H1 (cell line): ENCODE data around the gene MKRN2OS. TPM values are rescaled to one million over a fixed set of nuclear protein-coding genes. Genes with fewer than 3 reads are reported as not detected.

ENCODE experiments used
- CTCF ChIA-PET: fragments of 300-600 bp; sonication (Branson Sonifier 250); formaldehyde crosslinking; loops from one replicate; lab custom pipeline; 2021; ENCODE audit not compliant: partially characterized antibody; lab: Charles Lee
- POLR2A ChIA-PET: fragments of 300-600 bp; sonication (Branson Sonifier 250); formaldehyde crosslinking; loops from one replicate; lab custom pipeline; 2021; ENCODE audit warnings: inconsistent platforms; ENCODE audit not compliant: partially characterized antibody; lab: Charles Lee
- DNase-seq, 2 experiments: peaks; one replicate each; pipeline versions ENCODE4 v3.0.0 to v3.0.0-alpha.2; 2010 to 2022; ENCODE audit warnings: low spot score in 2 of 2, low read depth in 1 of 2, mixed read lengths in 1 of 2
- FAIRE-seq: peaks from 2 replicates; lab custom pipeline; 2011; peaks lifted over from hg19 to GRCh38; lab: Jason Lieb, UNC
- H2AFZ ChIP-seq: 2 replicates; pipeline ENCODE4 v1.8.1; 2012; ENCODE audit warnings: low read length, inconsistent platforms
- H2AK5ac ChIP-seq: 2 replicates; pipeline ENCODE4 v1.6.1; 2013; ENCODE audit warnings: low read depth, low read length
- H2BK120ac ChIP-seq: replicated peaks from 2 replicates; pipeline ENCODE3; 2013; ENCODE audit warnings: low read depth, low read length, inconsistent platforms
- H2BK12ac ChIP-seq: 2 replicates; pipeline ENCODE4 v1.6.1; 2013; ENCODE audit warnings: low read depth, low read length
- H2BK15ac ChIP-seq: 2 replicates; pipeline ENCODE4 v1.6.1; 2013; ENCODE audit warnings: low read length
- H2BK20ac ChIP-seq: 2 replicates; pipeline ENCODE4 v1.6.1; 2013; ENCODE audit warnings: low read length
- H2BK5ac ChIP-seq: 2 replicates; pipeline ENCODE4 v1.6.1; 2013; ENCODE audit warnings: low read depth, low read length
- H3K14ac ChIP-seq: 2 replicates; pipeline ENCODE4 v1.6.1; 2013; ENCODE audit warnings: inconsistent platforms; ENCODE audit not compliant: insufficient read length
- H3K18ac ChIP-seq: 2 replicates; pipeline ENCODE4 v1.6.1; 2013; ENCODE audit warnings: low read length; ENCODE audit errors: extremely low read depth
- H3K23ac ChIP-seq: 2 replicates; pipeline ENCODE4 v1.6.1; 2013; ENCODE audit warnings: inconsistent platforms; ENCODE audit not compliant: insufficient read length
- H3K23me2 ChIP-seq: 2 replicates; pipeline ENCODE4 v1.6.1; 2013; ENCODE audit warnings: low read depth, low read length
- H3K27ac ChIP-seq: 2 replicates; pipeline ENCODE4 v1.6.1; 2011; ENCODE audit warnings: low read depth, low read length, inconsistent platforms
- H3K27me3 ChIP-seq, 4 experiments: replicated peaks in 1 of 4; 1 replicate in 1 of 4; 2 replicates in 3 of 4; pipeline versions ENCODE4 v1.6.1 to v1.8.1; 2011 to 2013; ENCODE audit warnings: low read length in 3 of 4, mild to moderate bottlenecking in 3 of 4, inconsistent platforms in 2 of 4, mixed read lengths in 2 of 4, moderate library complexity in 1 of 4; ENCODE audit not compliant: control insufficient read depth in 3 of 4, insufficient read depth in 3 of 4; ENCODE audit errors: extremely low read depth in 1 of 4
- H3K36me3 ChIP-seq, 4 experiments: 2 replicates each; pipeline versions ENCODE4 v1.6.1 to v1.8.1; 2011 to 2013; ENCODE audit warnings: mild to moderate bottlenecking in 4 of 4, low read length in 3 of 4, moderate library complexity in 2 of 4, control low read depth in 1 of 4, inconsistent platforms in 1 of 4; ENCODE audit not compliant: insufficient read depth in 4 of 4, control insufficient read depth in 2 of 4
- H3K4ac ChIP-seq: replicated peaks from 2 replicates; pipeline ENCODE3; 2013; ENCODE audit warnings: low read length, low read depth, mixed read lengths, inconsistent platforms; ENCODE audit not compliant: insufficient read length
- H3K4me1 ChIP-seq, 4 experiments: replicated peaks in 1 of 4; 1 replicate in 1 of 4; 2 replicates in 3 of 4; pipeline versions ENCODE4 v1.6.1 to v1.8.1; 2011 to 2013; ENCODE audit warnings: low read length in 3 of 4, inconsistent platforms in 2 of 4, mixed read lengths in 1 of 4; ENCODE audit not compliant: insufficient read depth in 4 of 4, control insufficient read depth in 3 of 4
- H3K4me2 ChIP-seq, 2 experiments: 2 replicates each; pipeline versions ENCODE4 v1.6.1 to v1.8.1; 2011 to 2013; ENCODE audit warnings: low read depth in 2 of 2, low read length in 2 of 2, control low read depth in 1 of 2, inconsistent platforms in 1 of 2, mild to moderate bottlenecking in 1 of 2; ENCODE audit not compliant: insufficient read depth in 1 of 2
- H3K4me3 ChIP-seq, 4 experiments: fragments of 200-600, 300-600 bp in 1 of 4; sonication (generic), shearing (Covaris generic), sonication (Bioruptor Twin) in 1 of 4; 2 replicates each; pipeline versions ENCODE4 v1.5.1 to v1.8.1; 2011 to 2016; ENCODE audit warnings: low read length in 4 of 4, low read depth in 3 of 4, control low read depth in 2 of 4, inconsistent platforms in 2 of 4, mild to moderate bottlenecking in 2 of 4, mixed read lengths in 1 of 4, moderate library complexity in 1 of 4; ENCODE audit not compliant: insufficient read depth in 2 of 4; ENCODE audit errors: extremely low read depth in 1 of 4
- H3K56ac ChIP-seq: replicated peaks from 2 replicates; pipeline ENCODE3; 2013; ENCODE audit warnings: low read depth, mild to moderate bottlenecking, mixed read lengths, low read length, inconsistent platforms; ENCODE audit not compliant: insufficient read length
- H3K79me1 ChIP-seq: 2 replicates; pipeline ENCODE4 v1.6.1; 2013; ENCODE audit warnings: low read depth, low read length, control low read depth
- H3K79me2 ChIP-seq, 2 experiments: 2 replicates each; pipeline versions ENCODE4 v1.6.1 to v1.8.1; 2012 to 2013; ENCODE audit warnings: low read length in 2 of 2, mild to moderate bottlenecking in 2 of 2, inconsistent platforms in 1 of 2; ENCODE audit not compliant: insufficient read depth in 2 of 2, control insufficient read depth in 1 of 2
- H3K9ac ChIP-seq, 4 experiments: replicated peaks in 1 of 4; 1 replicate in 1 of 4; 2 replicates in 3 of 4; pipeline versions ENCODE4 v1.6.1 to v1.8.1; 2011 to 2013; ENCODE audit warnings: low read depth in 3 of 4, low read length in 3 of 4, control low read depth in 2 of 4, mild to moderate bottlenecking in 2 of 4, moderate library complexity in 2 of 4, inconsistent platforms in 1 of 4; ENCODE audit errors: extremely low read depth in 1 of 4
- H3K9me3 ChIP-seq, 2 experiments: 2 replicates each; pipeline versions ENCODE4 v1.6.1 to v1.8.1; 2012 to 2013; ENCODE audit warnings: mild to moderate bottlenecking in 2 of 2, moderate library complexity in 2 of 2, control low read depth in 1 of 2, inconsistent platforms in 1 of 2, low read depth in 1 of 2, low read length in 1 of 2, mixed read lengths in 1 of 2; ENCODE audit not compliant: insufficient read depth in 2 of 2
- H4K20me1 ChIP-seq, 2 experiments: replicated peaks in 1 of 2; 2 replicates each; pipeline versions ENCODE3 to v1.8.1; 2011 to 2013; ENCODE audit warnings: inconsistent platforms in 2 of 2, low read length in 2 of 2, mild to moderate bottlenecking in 1 of 2; ENCODE audit not compliant: insufficient read depth in 2 of 2, control insufficient read depth in 1 of 2
- H4K5ac ChIP-seq: 2 replicates; pipeline ENCODE4 v1.6.1; 2013; ENCODE audit warnings: low read length, low read depth, mixed read lengths, inconsistent platforms; ENCODE audit not compliant: insufficient read length
- H4K8ac ChIP-seq: 2 replicates; pipeline ENCODE4 v1.8.0; 2013; ENCODE audit warnings: mild to moderate bottlenecking, moderate library complexity, low read length, inconsistent platforms; ENCODE audit not compliant: insufficient read depth; ENCODE audit errors: extremely low read depth
- H4K91ac ChIP-seq: replicated peaks from 2 replicates; pipeline ENCODE3; 2013; ENCODE audit warnings: low read length, mixed read lengths, inconsistent platforms; ENCODE audit not compliant: insufficient read length
- ASH2L ChIP-seq: fragments of 200-600, 300-600 bp; sonication (generic); IDR thresholded peaks from one replicate; pipeline ENCODE4 v1.7.1; 2017; ENCODE audit warnings: low read length
- ATF3 ChIP-seq: IDR thresholded peaks from 2 replicates; pipeline ENCODE4 v1.6.1; 2011; ENCODE audit warnings: low read depth, mild to moderate bottlenecking, low read length; ENCODE audit not compliant: insufficient read depth
- BACH1 ChIP-seq: IDR thresholded peaks from 2 replicates; pipeline ENCODE4 v1.6.1; 2012; ENCODE audit warnings: low read length, improper control_type of control experiment
- CBX5 ChIP-seq: fragments of 300-800, 300-1000 bp; sonication (generic); IDR thresholded peaks from 2 replicates; pipeline ENCODE4 v1.7.1; 2016; ENCODE audit warnings: antibody characterized with exemption, low read length, low read depth
- CTBP2 ChIP-seq: IDR thresholded peaks from 2 replicates; pipeline ENCODE4 v1.7.0; 2011; ENCODE audit warnings: borderline replicate concordance, mild to moderate bottlenecking, moderate library complexity, mixed read lengths, low read length; ENCODE audit not compliant: insufficient read depth, insufficient read length
- HDAC6 ChIP-seq: IDR thresholded peaks from one replicate; pipeline ENCODE4 v1.7.1; 2012; ENCODE audit warnings: low read depth, mild to moderate bottlenecking, inconsistent platforms, low read length, moderate library complexity
- MAFK ChIP-seq: IDR thresholded peaks from 2 replicates; pipeline ENCODE4 v1.6.1; 2012; ENCODE audit warnings: low read depth, mild to moderate bottlenecking, improper control_type of control experiment, low read length
- RAD21 ChIP-seq, 2 experiments: IDR thresholded peaks in 1 of 2; conservative IDR thresholded peaks in 1 of 2; 2 replicates each; pipeline ENCODE4 v1.6.1; 2011; ENCODE audit warnings: low read depth in 2 of 2, low read length in 2 of 2, improper control_type of control experiment in 1 of 2, inconsistent platforms in 1 of 2, mild to moderate bottlenecking in 1 of 2, moderate library complexity in 1 of 2
- SIX5 ChIP-seq: IDR thresholded peaks from 2 replicates; pipeline ENCODE4 v1.6.1; 2011; ENCODE audit warnings: mild to moderate bottlenecking, low read depth, low read length
- SRF ChIP-seq: IDR thresholded peaks from 2 replicates; pipeline ENCODE4 v1.6.1; 2011; ENCODE audit warnings: mild to moderate bottlenecking, low read depth, low read length, moderate library complexity
- SUZ12 ChIP-seq: fragments of 200-600 bp; sonication (generic); IDR thresholded peaks from 2 replicates; pipeline ENCODE4 v1.6.1; 2012; ENCODE audit warnings: mild to moderate bottlenecking, inconsistent platforms, low read length, moderate library complexity, mixed read lengths
- TAF7 ChIP-seq: optimal IDR thresholded peaks from 2 replicates; pipeline ENCODE3; 2011; ENCODE audit warnings: low read depth, mild to moderate bottlenecking, inconsistent platforms, low read length, moderate library complexity, borderline replicate concordance
- WGBS, 2 experiments: shearing (Covaris generic) in 1 of 2; methylation state at CpG; one replicate each; pipeline versions ENCODE4 v1.1.6 to v1.1.7; 2013 to 2015; ENCODE audit warnings: low lambda C conversion rate in 2 of 2, mixed read lengths in 2 of 2, inconsistent platforms in 1 of 2, low coverage in 1 of 2, missing lambda C conversion rate in 1 of 2; ENCODE audit not compliant: insufficient replicate concordance in 2 of 2, insufficient coverage in 1 of 2, insufficient read length in 1 of 2; ENCODE audit errors: extremely low coverage in 1 of 2, missing lambda C conversion rate in 1 of 2; 5-methylcytosine and 5-hydroxymethylcytosine counted together
- polyA plus RNA-seq, 7 experiments: library from polyadenylated mRNA; depleted of rRNA in 3 of 7; stranded (reverse) in 5 of 7; unstranded in 2 of 7; fragments of >200 nt in 5 of 7; fragments of 200-250 nt in 2 of 7; gene quantifications; 1 replicate in 5 of 7; 2 replicates in 1 of 7; 4 replicates in 1 of 7; pipeline versions ENCODE4 v1.2.1 to v1.2.3, GENCODE V29; 2011 to 2013; ENCODE audit warnings: missing spikeins in 2 of 7, mixed read lengths in 2 of 7
- total RNA-seq: library from RNA; stranded (reverse); fragmentation: NEBNext Ultra II Directional; extraction: Animal tissue kit (Norgen Biotek cat#: 25700); gene quantifications from 2 replicates; pipeline ENCODE4 v1.2.1, GENCODE V29; 2021

Gene MKRN2OS
- total and polyA plus RNA-seq, 2 of the 8 experiments (the other 6 are each of a cell fraction or from before 2014, with no cell fraction given) = 0.15 to 0.41 TPM

- POLR2A ChIA-PET = interaction anchor here (1.0 to 3.5 kb wide), 4 partner anchors 13 to 74 kb away, joined by 3 to 21 read pairs (median 8); partner anchors contain the start of genes MKRN2OS and TSEN2
- H2BK5ac ChIP-seq = peak overlapping the region; percentile 72; the same call in 1 of the 2 replicates
- peak overlapping the region; percentile 87; the same call in 1 of the 2 replicates for H4K8ac ChIP-seq
- H4K20me1 ChIP-seq = peaks cover 4 to 23% of the 10 kb centered on the region in 2 experiments
- H3K4me3 ChIP-seq = peak overlapping the region; percentile 78 to 95 (median 85)
- H3K9ac ChIP-seq = peak overlapping the region; percentile 64 to 93 (median 90)
- no peaks in the 10 kb centered on the region for H3K27me3 ChIP-seq
- H3K79me1 ChIP-seq = peaks cover 6% of the 10 kb centered on the region; the same call in 1 of the 2 replicates
- peak overlapping the region; percentile 62 for H3K23ac ChIP-seq
- no peak overlapping the region for H4K5ac ChIP-seq
- CTCF ChIA-PET = interaction anchor here (1.2 to 3.4 kb wide), 3 partner anchors 16 to 319 kb away, joined by 3 to 12 read pairs (median 3); no protein-coding TSS in a partner anchor
- H2AK5ac ChIP-seq = no peak overlapping the region
- H3K27ac ChIP-seq = peak overlapping the region; percentile 92
- no peak overlapping the region for H2BK120ac ChIP-seq
- H3K4me2 ChIP-seq = peak overlapping the region; percentile 75 to 84
- no peak overlapping the region for H3K18ac ChIP-seq
- no peak overlapping the region for H2BK20ac ChIP-seq
- no peak overlapping the region for H4K91ac ChIP-seq
- H3K4me1 ChIP-seq = peaks cover 0 to 9% (median 2%) of the 10 kb centered on the region in 4 experiments; a peak in 3 of 7 replicates
- FAIRE-seq = no peak
- no peaks in the 10 kb centered on the region for H3K36me3 ChIP-seq
- peaks cover 7% of the 10 kb centered on the region for H3K23me2 ChIP-seq
- H3K9me3 ChIP-seq = no peaks in the 10 kb centered on the region
- no peak for DNase-seq
- WGBS, 2 experiments = 5% methylated on average over 18 of the region's 18 CpGs; no CpG with 5 or more reads in 1 of the 2 experiments
- H3K56ac ChIP-seq = peak overlapping the region; percentile 73
- no peak overlapping the region for H2AFZ ChIP-seq
- no peak overlapping the region for H2BK15ac ChIP-seq
- no peak overlapping the region for H3K14ac ChIP-seq
- peaks cover 21 to 53% of the 10 kb centered on the region in 2 experiments for H3K79me2 ChIP-seq
- H2BK12ac ChIP-seq = no peak overlapping the region
- peak overlapping the region; percentile 92 for H3K4ac ChIP-seq
- TF ChIP-seq ASH2L (no peak), SIX5 (no peak), CBX5 (no peak), HDAC6 (no peak), RAD21 (IDR thresholded peaks at IDR 0.05 in 1 of 2, conservative IDR thresholded peaks at IDR 0.05 in 1 of 2; ENCODE audit: low read depth in 2 of 2, low read length in 2 of 2) (no peak), CTBP2 (no peak), BACH1 (no peak), ATF3 (no peak), TAF7 (no peak), SRF (no peak), SUZ12 (no peak), MAFK (no peak)
Measured at GRCh38 chr3:12557473-12558100, 12.3 kb upstream of the MKRN2OS start.
